GM10248 (cell line): ENCODE results near the gene PIP5K1C.
A peak's percentile ranks its signal among the peaks of the same experiment; 100 is the strongest.

Source experiments
- CTCF ChIA-PET: fragments of 300-600 bp; sonication (Branson Sonifier 250); formaldehyde crosslinking; extraction: SDS; loops from one replicate; lab custom pipeline; 2021; ENCODE audit warnings: antibody characterized with exemption; lab: Yijun Ruan, JAX
- POLR2A ChIA-PET: fragments of 350-650 bp; sonication (Branson Sonifier 250); formaldehyde crosslinking; extraction: SDS; loops from one replicate; lab custom pipeline; 2020; ENCODE audit warnings: antibody characterized with exemption; lab: Yijun Ruan, JAX
- DNase-seq: peaks from one replicate; pipeline ENCODE4 v3.0.0; 2012; ENCODE audit errors: extremely low spot score
- TF ChIP-seq, protein P1 (sequence below): IDR thresholded peaks from 2 replicates; pipeline ENCODE4 v1.5.1; 2012; ENCODE audit warnings: mild to moderate bottlenecking, low read depth; ENCODE audit errors: extremely low read depth, missing control alignments, control extremely low read depth

The PIP5K1C gene

DNA sequence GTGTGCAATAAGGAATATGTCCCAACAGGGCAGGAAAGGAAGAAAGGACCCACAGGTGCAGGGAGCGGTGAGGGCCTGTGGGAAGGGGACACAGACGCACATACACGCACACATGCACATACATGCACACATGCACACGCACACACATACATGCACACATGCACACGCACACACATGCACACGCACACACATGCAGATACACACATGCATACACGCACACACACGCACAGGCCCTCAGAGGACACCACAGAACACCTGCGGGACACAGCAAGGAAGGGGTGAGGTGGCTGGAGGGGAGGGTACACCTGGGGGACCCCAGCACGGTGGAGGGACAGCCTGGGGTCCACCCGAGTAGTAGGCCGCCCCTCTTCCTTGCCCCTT is 12.9 kb downstream of the PIP5K1C start:
- POLR2A ChIA-PET, result no interaction called here
- TF ChIP-seq, protein P1, sequence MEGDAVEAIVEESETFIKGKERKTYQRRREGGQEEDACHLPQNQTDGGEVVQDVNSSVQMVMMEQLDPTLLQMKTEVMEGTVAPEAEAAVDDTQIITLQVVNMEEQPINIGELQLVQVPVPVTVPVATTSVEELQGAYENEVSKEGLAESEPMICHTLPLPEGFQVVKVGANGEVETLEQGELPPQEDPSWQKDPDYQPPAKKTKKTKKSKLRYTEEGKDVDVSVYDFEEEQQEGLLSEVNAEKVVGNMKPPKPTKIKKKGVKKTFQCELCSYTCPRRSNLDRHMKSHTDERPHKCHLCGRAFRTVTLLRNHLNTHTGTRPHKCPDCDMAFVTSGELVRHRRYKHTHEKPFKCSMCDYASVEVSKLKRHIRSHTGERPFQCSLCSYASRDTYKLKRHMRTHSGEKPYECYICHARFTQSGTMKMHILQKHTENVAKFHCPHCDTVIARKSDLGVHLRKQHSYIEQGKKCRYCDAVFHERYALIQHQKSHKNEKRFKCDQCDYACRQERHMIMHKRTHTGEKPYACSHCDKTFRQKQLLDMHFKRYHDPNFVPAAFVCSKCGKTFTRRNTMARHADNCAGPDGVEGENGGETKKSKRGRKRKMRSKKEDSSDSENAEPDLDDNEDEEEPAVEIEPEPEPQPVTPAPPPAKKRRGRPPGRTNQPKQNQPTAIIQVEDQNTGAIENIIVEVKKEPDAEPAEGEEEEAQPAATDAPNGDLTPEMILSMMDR, result no peak
- DNase-seq, result no peak
- CTCF ChIA-PET, result interaction anchor here (1.5 to 6.1 kb wide), 6 partner anchors 11 to 135 kb away, joined by 3 to 49 read pairs (median 8); partner anchors contain the start of gene PIP5K1C

DNA sequence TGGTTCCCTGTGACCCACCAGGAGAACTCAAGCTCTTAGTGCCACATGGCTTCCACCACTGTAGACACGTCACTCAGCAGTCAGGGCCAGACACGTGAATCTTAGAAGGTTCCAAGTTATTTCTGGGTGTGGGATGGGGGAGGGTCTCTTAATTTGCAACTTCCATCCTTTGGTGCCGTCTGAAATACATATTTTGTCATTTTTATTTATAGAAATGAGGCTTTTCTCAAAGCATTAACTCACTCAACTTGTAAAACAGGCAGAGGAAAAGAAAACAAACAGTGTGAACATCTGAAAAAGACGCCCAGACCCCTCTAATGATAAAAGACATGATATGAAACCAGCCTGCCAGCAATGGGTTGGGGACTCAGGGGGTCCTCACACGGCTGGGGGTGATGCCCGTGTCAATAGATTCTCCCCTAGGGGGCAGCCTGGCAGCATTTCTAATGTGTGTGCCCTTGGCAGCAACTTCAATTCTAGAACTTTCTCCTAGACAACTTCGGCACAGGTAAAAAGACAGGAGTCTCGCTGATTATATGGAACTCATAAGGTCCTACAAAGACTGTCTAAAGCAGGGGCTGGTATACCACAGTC is 15.4 kb downstream of the PIP5K1C start:
- TF ChIP-seq, protein P1, result no peak
- DNase-seq, result no peak
- POLR2A ChIA-PET, result no interaction called here
- CTCF ChIA-PET, result interaction anchor here (1.1 to 6.1 kb wide), 4 partner anchors 8 to 15 kb away, joined by 3 to 49 read pairs (median 10); partner anchors contain the start of gene PIP5K1C

DNA sequence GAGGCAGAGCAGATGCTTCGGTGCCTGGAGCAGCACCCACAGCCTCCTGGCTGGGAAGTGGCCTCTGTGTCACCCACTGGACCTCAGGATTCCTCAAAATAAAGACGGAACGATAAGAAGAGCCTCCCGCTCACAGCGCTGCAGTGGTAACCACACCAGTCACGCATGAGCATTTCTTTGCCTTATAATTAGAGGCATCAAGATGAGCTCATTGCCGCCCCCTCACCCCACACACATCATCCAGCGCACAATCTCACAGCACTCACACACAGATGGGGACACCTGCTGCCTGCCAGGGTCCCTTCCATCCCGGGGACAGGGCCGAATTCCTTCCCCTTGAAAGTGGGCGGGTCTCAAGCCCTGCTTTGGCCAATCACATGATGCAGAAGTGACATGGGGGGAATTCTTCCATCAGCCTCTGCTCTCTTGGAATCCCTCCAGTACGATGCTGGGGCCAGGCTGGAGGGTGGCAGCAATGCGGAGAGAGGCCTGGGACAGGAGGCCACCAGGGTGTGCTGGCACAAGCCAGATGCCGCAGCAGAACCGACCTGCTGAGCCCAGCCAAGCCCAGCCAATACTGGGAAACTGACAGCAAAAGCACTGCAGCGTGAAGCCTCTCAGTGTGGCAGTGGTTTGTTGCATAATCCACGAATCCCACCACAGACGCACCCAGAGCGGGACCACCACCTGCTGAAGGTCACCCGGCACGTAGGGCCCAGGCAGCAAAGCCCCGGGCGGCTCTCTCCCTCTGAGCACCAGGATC is 16.0 kb downstream of the PIP5K1C start:
- ChIA-PET CTCF (interaction anchor here (0.9 to 2.1 kb wide), 7 partner anchors 9 to 29 kb away, joined by 3 to 11 read pairs (median 3); partner anchors contain the start of gene PIP5K1C), POLR2A (interaction anchor here (0.6 kb wide), 1 partner anchor 13 kb away, joined by 7 read pairs; no protein-coding TSS in a partner anchor)
- peak; percentile 88 for DNase-seq
- TF ChIP-seq, protein P1, result peak; percentile 14

DNA sequence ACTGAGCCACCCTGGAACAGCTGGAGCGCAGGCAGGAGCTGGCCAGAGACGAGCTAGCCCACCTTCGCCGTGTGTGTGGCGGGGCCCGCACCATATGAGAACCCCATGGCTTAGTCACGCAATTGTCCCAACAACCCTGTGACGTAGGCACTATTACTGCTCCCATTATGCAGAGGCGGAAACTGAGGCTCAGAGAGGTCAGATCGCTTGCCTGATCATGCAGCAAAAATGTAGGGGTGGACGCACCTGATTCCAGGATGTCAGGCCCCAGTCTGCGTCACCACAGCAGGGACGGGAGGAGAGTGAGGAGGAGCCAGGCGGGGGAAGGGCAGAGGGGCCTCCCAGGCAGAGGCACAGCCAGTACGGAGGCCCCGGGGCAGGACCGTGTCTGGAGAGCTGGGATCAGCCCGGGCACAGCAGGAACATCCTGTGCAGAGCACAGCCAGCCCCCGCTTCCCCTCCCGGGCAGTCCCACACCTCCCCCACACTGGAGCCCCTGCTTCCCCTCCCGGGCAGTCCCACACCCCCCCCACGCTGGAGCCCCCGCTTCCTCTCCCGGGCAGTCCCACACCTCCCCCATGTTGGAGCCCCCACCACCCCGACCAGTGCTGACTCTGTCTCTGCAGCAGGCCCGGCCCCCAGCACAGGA is 16.7 kb downstream of the PIP5K1C start:
- CTCF ChIA-PET, result interaction anchor here (0.8 to 2.1 kb wide), 8 partner anchors 9 to 29 kb away, joined by 3 to 11 read pairs (median 3); partner anchors contain the start of gene PIP5K1C
- POLR2A ChIA-PET, result interaction anchor here (0.6 kb wide), 1 partner anchor 14 kb away, joined by 7 read pairs; no protein-coding TSS in a partner anchor
- TF ChIP-seq, protein P1, result no peak
- peak; percentile 61 for DNase-seq

DNA sequence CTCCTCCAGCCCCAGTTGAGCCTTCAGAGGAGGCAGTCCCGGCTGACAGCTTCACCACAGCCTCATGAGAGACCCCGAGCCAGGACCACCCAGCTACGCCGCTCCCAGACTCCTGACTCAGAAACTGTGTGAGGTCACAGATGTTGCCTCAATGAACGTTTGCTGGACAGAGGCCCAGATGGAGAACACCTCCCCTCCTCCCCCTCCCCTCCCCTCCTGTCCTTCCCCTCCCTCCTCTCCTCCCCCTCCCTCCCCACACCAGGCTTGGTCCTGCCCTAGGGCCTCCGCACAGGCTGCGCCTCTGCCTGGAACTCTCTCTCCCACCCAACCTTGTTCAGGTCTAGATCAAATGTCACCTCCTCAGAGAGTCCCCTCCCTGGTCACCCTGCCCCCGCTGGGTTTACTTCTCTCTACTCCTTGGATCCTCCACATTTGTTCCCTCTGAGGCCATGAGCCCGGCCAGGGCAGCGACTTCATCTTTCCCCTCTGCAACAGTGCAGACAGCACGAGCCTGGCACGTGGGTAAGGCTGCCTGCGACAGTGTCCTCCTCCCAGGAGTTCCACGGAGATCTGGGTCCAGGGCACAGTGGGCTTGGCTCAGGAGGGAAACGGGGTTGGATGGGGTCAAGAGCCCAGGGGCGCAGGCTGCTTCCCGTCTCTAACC is 17.4 kb downstream of the PIP5K1C start:
- no peak for DNase-seq
- POLR2A ChIA-PET, result no interaction called here
- CTCF ChIA-PET, result interaction anchor here (0.7 to 2.1 kb wide), 5 partner anchors 10 to 22 kb away, joined by 3 to 11 read pairs (median 4); no protein-coding TSS in a partner anchor
- TF ChIP-seq, protein P1, result no peak
